AG04450 (cell line): ENCODE measurements around the gene TMEM131L. TPM values are rescaled to one million over a fixed set of nuclear protein-coding genes. Genes with fewer than 3 reads are reported as not detected.
"Not testable (repeated sequence)": the region's sequence is repeated elsewhere in the genome, so short reads cannot be mapped to it uniquely, and the experiment has no call there.

Experiments used
- CTCF ChIA-PET: fragments of 300-600, 350-600 bp; formaldehyde crosslinking; extraction: SDS; loops from one replicate; lab custom pipeline; 2022; ENCODE audit warnings: antibody characterized with exemption, inconsistent platforms; lab: Charles Lee
- POLR2A ChIA-PET: fragments of 350-600 bp; formaldehyde crosslinking; extraction: SDS; loops from one replicate; lab custom pipeline; 2021; ENCODE audit warnings: antibody characterized with exemption, inconsistent platforms; lab: Yijun Ruan, JAX
- DNase-seq: peaks from one replicate; pipeline ENCODE4 v3.0.0-alpha.2; 2011; ENCODE audit warnings: low read depth, low spot score
- H3K27ac ChIP-seq: one replicate; pipeline ENCODE4 v1.5.1; 2012; ENCODE audit warnings: low read depth, low read length, control low read depth
- H3K27me3 ChIP-seq: one replicate; pipeline ENCODE4 v1.6.0; 2012; ENCODE audit warnings: low read length; ENCODE audit not compliant: control insufficient read depth, insufficient read depth
- H3K4me3 ChIP-seq: 2 replicates; pipeline ENCODE4 v1.5.1; 2011; ENCODE audit warnings: mild to moderate bottlenecking, low read depth, low read length, control low read depth
- H3K9me3 ChIP-seq: 2 replicates; pipeline ENCODE4 v1.5.1; 2012; ENCODE audit warnings: low read length; ENCODE audit not compliant: control insufficient read depth, insufficient read depth
- CTCF ChIP-seq: IDR thresholded peaks from 2 replicates; pipeline ENCODE4 v1.5.1; 2011; ENCODE audit warnings: low read depth, low read length, control low read depth, inconsistent platforms
- polyA plus RNA-seq: library from polyadenylated mRNA; depleted of rRNA; stranded (reverse); fragments of >200 nt; gene quantifications from 2 replicates; pipeline ENCODE4 v1.2.3, GENCODE V29; 2011

TMEM131L gene
- polyA plus RNA-seq, 1 experiment, result 15.5 TPM

GRCh38 chr4:153594210-153594609 is 128.1 kb downstream of the TMEM131L start:
- ChIA-PET CTCF (interaction anchor here (1.2 to 1.6 kb wide), 2 partner anchors 49 to 452 kb away, joined by 3 to 7 read pairs; no protein-coding TSS in a partner anchor), POLR2A (no interaction called here)
- Histone ChIP-seq H3K9me3 (no peaks in the 10 kb centered on the region), H3K27me3 (no peaks in the 10 kb centered on the region), H3K4me3 (no peak overlapping the region), H3K27ac (no peak overlapping the region)
- DNase-seq, result peak; percentile 4
- TF ChIP-seq CTCF, result no peak

- Histone ChIP-seq H3K9me3 (no peaks in the 10 kb centered on the region), H3K27me3 (no peaks in the 10 kb centered on the region), H3K27ac (no peak overlapping the region), H3K4me3 (no peak overlapping the region)
- POLR2A ChIA-PET, result no interaction called here
- DNase-seq, result no peak
- TF ChIP-seq CTCF, result no peak
- CTCF ChIA-PET, result interaction anchor here (1.5 kb wide), 2 partner anchors 22 to 47 kb away, joined by 3 read pairs; no protein-coding TSS in a partner anchor
Observed at GRCh38 chr4:153595894-153596601, 129.9 kb downstream of the TMEM131L start.

GRCh38 chr4:153602758-153603157 is 136.6 kb downstream of the TMEM131L start:
- Histone ChIP-seq H3K4me3 (no peak overlapping the region), H3K27me3 (no peaks in the 10 kb centered on the region), H3K9me3 (no peaks in the 10 kb centered on the region), H3K27ac (no peak overlapping the region)
- ChIA-PET CTCF (no interaction called here), POLR2A (no interaction called here)
- no peak for DNase-seq
- TF ChIP-seq CTCF, result no peak

GRCh38 chr4:153603258-153603657 is 137.1 kb downstream of the TMEM131L start:
- DNase-seq, result no peak
- POLR2A ChIA-PET, result no interaction called here
- no peak for TF ChIP-seq CTCF

GRCh38 chr4:153603835-153604234 is 137.7 kb downstream of the TMEM131L start:
- DNase-seq, result no peak
- H3K9me3 ChIP-seq, result no peaks in the 10 kb centered on the region
- no peaks in the 10 kb centered on the region for H3K27me3 ChIP-seq
- H3K4me3 ChIP-seq, result no peak overlapping the region
- no peak overlapping the region for H3K27ac ChIP-seq
- no peak for TF ChIP-seq CTCF
- ChIA-PET POLR2A (no interaction called here), CTCF (no interaction called here)

More at GRCh38 chr4:153603258-153603657, 137.1 kb downstream of the TMEM131L start:
- H3K27ac ChIP-seq, result no peak overlapping the region
- H3K4me3 ChIP-seq, result no peak overlapping the region
- H3K9me3 ChIP-seq, result no peaks in the 10 kb centered on the region
- CTCF ChIA-PET, result no interaction called here
- H3K27me3 ChIP-seq, result no peaks in the 10 kb centered on the region

GRCh38 chr4:153609070-153609469 is 142.9 kb downstream of the TMEM131L start:
- DNase-seq, CTCF ChIA-PET, H3K4me3 ChIP-seq, H3K27me3 ChIP-seq, H3K27ac ChIP-seq, H3K9me3 ChIP-seq: not testable (repeated sequence)
- POLR2A ChIA-PET, result interaction anchor here (0.5 kb wide), 1 partner anchor 406 kb away, joined by 6 read pairs; no protein-coding TSS in a partner anchor
